Activated T-cell treated with anti-CD3 and anti-CD28 coated beads, Interleukin-2, amount 50 U/mL, for 1 hour (primary cell): ENCODE measurements around the gene OTOR.

Experiments
- DNase-seq: peaks from one replicate; pipeline ENCODE4 v3.0.0-alpha.2; 2020

OTOR gene

DNA sequence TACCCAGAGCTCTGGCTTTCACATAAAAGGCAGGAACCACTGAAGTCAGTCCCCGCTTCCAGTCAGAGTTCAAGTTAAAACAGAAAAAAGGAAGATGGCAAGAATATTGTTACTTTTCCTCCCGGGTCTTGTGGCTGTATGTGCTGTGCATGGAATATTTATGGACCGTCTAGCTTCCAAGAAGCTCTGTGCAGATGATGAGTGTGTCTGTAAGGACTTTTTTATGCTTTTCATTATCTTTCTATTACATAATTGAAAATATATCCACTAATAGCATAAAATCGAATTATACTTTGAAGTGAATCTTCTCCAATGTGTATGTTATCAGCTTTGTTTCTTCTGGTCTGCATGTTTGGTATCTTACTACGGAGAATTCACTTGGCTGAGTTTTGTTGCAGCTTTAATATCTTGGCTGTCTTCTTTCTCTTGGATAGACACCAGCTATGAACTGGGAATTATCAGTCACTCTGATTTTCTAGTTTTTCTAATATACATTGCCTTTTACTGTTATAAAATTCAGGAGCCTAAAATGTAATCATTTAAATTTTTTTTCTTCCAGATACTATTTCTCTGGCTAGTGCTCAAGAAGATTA lies at the start of gene OTOR:
Gene OTOR, plus strand, starts transcription at position 51 of the 593 bp plus-strand sequence. Its CDS starts 44 bp downstream, at position 95.
- DNase-seq, result no peak

GRCh38 chr20:16699293-16699692 lies 48.9 kb upstream of the OTOR start:
- no peak for DNase-seq

GRCh38 chr20:16701296-16701695 lies 46.9 kb upstream of the OTOR start:
- peak; percentile 26 for DNase-seq

- DNase-seq, result no peak
Measured at GRCh38 chr20:16703570-16703969, 44.6 kb upstream of the OTOR start.

DNA sequence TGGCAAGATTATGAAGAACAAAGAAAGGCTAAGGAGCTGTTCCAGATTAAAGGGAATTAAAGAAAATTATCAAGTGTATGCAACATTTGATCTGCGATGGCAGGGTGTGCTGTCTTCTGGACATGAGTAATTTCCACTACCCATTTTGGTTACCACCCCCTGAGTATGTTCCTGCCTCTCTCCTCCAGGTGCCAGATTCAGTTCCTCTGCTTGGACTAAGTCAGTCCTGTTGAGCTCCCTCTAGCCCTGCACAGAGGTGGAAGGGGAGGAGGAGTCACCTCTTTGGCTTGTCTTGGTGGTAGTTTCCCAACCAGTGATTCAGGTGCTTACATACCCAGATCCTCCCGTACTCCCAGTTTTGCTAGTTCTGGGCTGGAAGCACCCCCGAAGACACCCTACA lies 40.5 kb upstream of the OTOR start:
- DNase-seq, result no peak

GRCh38 chr20:16708602-16709001 lies 39.6 kb upstream of the OTOR start:
- DNase-seq, result no peak

DNA sequence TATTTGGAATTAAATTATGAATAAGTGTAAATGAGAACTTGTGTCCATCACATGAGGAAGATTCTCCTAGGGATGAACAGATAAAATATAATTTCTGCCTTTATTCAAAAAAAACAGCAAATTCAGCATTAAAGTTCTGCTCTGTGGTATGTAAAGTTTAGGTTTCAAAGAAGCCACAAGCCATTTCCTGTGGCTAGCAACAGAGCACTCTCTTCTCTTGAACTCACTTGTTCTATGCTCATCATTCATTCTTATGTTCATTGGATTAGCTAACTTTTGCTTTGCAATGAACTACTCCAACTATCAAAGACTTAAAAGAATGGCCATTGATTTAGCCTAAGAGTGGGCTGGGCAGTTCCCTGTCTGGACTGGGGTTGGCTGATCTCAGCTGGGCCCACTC lies 39.1 kb upstream of the OTOR start:
- DNase-seq, result no peak

DNA sequence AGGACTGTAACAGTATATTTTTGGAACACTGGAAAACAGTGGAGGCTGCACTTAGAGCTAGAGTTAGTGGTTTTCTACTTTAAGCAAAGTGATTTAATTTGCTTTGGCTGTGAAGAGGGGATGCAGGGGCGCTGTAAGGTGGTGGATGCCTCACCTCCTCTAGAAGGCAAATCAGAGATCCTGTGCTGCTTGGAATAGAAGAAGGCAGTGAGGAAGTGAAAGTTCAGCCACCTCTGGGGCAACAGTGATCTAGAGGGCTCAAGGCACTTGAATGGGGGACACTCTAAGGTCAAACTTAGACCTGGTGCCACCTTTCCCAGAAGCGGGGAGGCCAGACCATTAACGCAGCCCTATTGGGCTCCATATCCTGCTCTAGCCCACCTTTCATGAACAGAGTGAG lies 37.4 kb upstream of the OTOR start:
- DNase-seq, result no peak

DNA sequence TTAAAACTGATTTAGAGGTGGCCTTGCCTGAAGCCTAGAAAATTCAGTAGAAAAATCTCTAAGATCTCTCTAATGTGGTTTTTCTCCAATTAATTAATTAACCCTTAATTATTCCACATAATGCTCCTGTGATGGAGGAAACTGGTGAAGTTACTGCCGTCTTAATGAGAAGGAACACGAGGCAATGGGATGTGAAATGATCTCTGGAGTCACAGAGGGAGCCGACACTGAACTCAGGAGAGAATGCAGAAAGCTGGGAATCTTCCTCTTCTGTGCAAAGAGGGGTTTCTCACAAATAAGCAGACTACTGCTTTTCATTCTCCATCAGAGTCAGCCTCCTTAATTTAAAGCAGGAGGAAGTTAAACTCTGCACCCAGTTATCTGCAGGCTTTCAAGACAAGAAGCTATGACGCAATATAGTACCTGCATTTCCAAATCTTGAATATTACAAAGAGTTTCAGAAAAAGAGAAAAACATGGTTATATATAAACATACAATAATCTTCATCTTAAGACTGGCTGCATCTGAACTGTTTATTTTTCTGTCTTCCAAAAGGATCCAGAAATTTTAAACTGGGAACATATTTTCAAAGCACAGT lies 36.4 kb upstream of the OTOR start:
- no peak for DNase-seq

GRCh38 chr20:16712511-16712947 lies 35.6 kb upstream of the OTOR start:
- no peak for DNase-seq

GRCh38 chr20:16713066-16713465 lies 35.1 kb upstream of the OTOR start:
- DNase-seq, result no peak

DNA sequence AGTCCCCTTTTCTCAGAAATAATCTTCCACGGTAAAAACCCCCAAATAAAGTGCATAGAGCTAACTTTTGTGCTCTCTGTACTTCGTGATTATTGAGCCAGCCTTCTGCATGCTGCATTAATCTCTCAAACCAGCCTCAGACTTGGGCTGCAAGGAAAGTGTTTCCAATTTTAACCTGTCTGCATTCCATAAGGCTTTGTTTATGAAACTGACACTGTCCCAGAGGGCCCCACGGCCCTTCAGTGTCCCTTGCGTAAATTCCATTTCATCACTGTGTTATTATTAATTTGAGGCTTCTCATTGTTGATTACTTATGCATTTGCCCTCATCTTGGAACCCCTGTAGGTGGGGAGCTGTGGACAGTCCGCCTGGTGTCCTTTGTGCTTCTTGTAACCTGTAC lies 33.9 kb upstream of the OTOR start:
- no peak for DNase-seq

- DNase-seq, result no peak
Measured at GRCh38 chr20:16714751-16715150, 33.4 kb upstream of the OTOR start.

DNA sequence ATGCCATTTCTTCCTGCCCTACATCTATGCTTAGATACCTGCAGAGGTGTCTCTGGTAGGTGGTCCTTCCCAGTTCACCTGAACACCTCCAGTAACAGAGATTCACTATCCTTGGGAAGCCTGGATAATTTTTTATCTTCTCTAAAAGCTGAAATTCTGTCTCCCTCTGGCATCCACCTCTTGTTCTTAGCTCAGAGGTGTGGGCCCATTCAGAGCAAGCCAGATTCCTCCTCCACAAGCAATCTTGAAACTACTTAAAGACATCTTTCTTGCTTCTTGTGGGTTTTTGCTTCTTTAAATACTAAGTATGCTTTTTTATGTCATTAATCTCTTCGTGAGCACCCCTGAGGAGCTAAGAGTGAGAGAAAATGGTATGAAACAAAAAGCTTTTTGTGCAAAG lies 28.7 kb upstream of the OTOR start:
- DNase-seq, result no peak

DNA sequence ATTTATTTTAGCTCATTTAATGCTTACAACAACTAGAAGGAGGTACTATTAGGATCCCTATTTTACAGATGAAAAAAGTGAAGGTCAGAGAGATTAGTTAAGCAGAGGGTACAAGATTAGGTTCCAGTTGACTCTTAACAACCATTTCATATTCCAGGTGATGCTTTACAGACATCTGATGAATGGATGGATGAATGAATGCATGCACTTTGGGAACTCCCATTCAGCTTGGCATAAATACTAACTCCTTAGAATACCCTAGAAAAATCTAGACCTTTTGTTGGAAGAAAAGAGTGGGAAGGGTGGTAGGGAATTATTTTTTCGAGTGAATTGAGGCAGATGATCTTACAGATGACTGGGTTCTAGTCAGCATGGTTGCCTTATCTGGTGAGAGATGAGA lies 19.1 kb upstream of the OTOR start:
- no peak for DNase-seq

DNA sequence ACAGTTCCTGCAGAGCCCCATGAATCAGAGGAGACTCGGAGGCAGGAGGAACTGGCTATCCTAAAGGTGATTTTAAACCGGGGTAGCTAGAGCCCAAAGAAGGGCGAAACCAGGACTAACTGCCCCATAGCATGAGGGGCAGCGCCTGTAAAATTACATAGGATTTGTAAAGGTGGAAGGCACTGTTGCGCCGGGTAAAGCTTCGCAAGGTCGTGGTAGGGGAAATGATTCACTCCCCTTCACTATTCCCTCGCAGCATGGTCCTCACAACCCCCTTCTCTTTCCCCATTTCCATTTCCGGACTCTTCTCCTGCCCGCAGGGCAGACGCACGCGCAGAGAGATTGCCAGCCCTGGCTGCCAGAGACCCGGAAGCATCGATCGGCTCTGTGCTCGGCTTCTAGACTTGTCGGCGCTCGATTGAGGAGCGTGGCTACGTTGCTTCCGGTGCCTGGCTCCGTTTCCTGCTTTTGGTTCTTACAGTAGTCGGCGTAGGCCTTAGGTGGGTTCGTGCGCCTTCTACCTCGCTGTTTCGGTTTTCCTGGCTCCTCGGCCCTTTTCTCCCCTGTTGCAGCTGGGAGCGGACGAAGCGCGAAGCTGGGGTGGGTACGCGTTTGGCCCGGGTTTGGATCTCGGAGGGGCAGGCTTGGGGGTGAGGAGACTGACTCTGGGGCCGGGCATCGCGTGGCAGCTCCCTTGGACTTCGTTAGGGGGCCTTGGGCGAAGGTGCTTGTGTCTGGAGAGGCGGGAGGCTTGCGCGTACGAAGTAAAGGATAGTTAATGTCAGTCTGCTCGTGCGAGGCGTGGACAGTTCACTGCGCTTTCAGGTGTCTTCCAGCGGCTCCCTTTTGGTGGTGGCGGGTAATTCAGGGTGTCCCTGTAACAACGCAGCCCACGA lies 18.3 kb upstream of the OTOR start, which contains the start of gene SNRPB2:
Gene SNRPB2, plus strand, starts transcription at position 462 of the 896 bp plus-strand sequence. CDS start 1,677 bp downstream, outside the sequence.
- DNase-seq, result peak; percentile 87

- DNase-seq, result no peak
Measured at GRCh38 chr20:16732506-16733152, 15.5 kb upstream of the OTOR start.

- no peak for DNase-seq
Measured at GRCh38 chr20:16740365-16741072, 7.6 kb upstream of the OTOR start.

GRCh38 chr20:16744178-16744807 lies 3.9 kb upstream of the OTOR start:
- DNase-seq, result no peak

- no peak for DNase-seq
Measured at GRCh38 chr20:16745204-16745603, 3.0 kb upstream of the OTOR start.

DNA sequence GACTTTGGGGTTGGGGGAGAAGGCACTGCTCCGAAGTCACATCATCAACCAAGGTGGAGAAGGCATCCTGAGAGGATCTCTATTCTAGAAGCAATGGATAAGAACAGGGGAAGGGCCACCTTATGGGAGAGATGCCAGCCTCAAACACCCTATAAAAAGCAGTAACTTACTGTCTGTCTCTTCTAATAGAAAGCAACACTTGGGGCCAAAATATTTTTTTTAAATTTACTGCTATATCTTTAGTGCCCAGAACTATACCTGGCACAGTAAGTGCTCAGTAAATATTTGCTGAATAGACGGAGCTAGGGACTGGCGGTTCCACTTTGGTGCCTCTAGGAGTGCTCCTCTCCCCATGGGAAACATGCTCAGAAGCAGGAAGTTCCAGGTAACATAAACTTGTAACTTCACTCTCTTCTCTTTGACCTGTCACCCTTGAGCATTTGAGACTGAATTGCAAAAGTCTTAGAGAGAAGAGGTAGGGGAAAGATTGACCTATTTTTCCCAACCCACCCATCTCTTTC lies 807 bp upstream of the OTOR start:
- DNase-seq, result no peak

GRCh38 chr20:16749573-16749972 lies 1.4 kb downstream of the OTOR start:
- no peak for DNase-seq
